GM12801 (cell line): ENCODE measurements around the gene GNPTG.

Experiments
- CTCF ChIP-seq: IDR thresholded peaks from one replicate; pipeline ENCODE4 v1.5.1; 2011; ENCODE audit warnings: control low read depth; ENCODE audit not compliant: insufficient read length; ENCODE audit errors: extremely low read depth

The GNPTG gene

GRCh38 chr16:1377406-1378010, 25.8 kb downstream of the GNPTG start:
- TF ChIP-seq CTCF: no peak

- no peak for TF ChIP-seq CTCF
These were observed 26.5 kb downstream of the GNPTG start for GRCh38 chr16:1378087-1378803.

GRCh38 chr16:1378804-1379303, 27.1 kb downstream of the GNPTG start:
- TF ChIP-seq CTCF: no peak

- TF ChIP-seq CTCF: no peak
These were observed 27.8 kb downstream of the GNPTG start for GRCh38 chr16:1379304-1380076.

GRCh38 chr16:1380195-1380594, 28.5 kb downstream of the GNPTG start:
- TF ChIP-seq CTCF: no peak

- TF ChIP-seq CTCF: no peak
These were observed 30.1 kb downstream of the GNPTG start for GRCh38 chr16:1381612-1382406.

GRCh38 chr16:1383556-1383955, 31.8 kb downstream of the GNPTG start:
- no peak for TF ChIP-seq CTCF
